Sciatic nerve (tissue), 2 donors: Measurements from ENCODE around the gene PTPRE. TPM values are rescaled to one million over a fixed set of nuclear protein-coding genes. Genes with fewer than 3 reads are reported as not detected.

Experiments used
- ATAC-seq: fragments of 200-7000 bp; cut with Tn5 transposase; one replicate; pipeline ENCODE4 v1.9.1; 2020; ENCODE audit warnings: mild to moderate bottlenecking, moderate library complexity
- DNase-seq: peaks from one replicate; pipeline ENCODE4 v3.0.0-alpha.2; 2020; ENCODE audit warnings: low spot score
- intact Hi-C: fragments of 100-400 bp; cut with DNase I; formaldehyde crosslinking; loops from one replicate; pipeline ENCODE4 v1.14.2; 2022
- total RNA-seq: library from RNA; stranded (reverse); fragmentation: NEBNext Ultra II Directional; extraction: Animal tissue kit (Norgen Biotek cat#: 25700); gene quantifications from one replicate; pipeline ENCODE4 v1.2.1, GENCODE V29; 2021
- donor health status: DM: no; HTN: no; CAD: no.
- donor health status: DM: no; HTN: no; CAD: no.

The PTPRE gene
- total RNA-seq, 1 donor from 2014 or later = 53.0 TPM

DNA sequence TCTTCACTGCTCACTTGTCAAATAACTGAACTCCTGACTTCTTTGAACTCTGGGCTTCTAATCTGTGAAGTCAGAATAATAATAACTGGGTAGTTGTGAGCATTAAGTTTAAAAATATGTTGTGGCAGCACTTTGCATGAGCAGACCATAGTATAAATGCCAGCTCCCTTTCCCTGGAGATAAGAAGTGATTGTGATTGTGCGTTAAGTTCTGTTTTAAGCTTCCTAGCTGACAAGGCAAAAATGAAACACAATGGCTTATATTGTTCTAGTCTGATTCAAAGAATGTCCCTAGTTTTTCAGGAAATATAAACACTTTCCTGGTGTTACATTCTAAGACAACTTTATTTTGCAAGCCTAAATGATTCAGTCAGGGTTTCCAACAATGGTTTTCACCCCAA, 61.8 kb downstream of the PTPRE start:
- ATAC-seq (no peak), DNase-seq (no peak)
- intact Hi-C loops = no loop called here

DNA sequence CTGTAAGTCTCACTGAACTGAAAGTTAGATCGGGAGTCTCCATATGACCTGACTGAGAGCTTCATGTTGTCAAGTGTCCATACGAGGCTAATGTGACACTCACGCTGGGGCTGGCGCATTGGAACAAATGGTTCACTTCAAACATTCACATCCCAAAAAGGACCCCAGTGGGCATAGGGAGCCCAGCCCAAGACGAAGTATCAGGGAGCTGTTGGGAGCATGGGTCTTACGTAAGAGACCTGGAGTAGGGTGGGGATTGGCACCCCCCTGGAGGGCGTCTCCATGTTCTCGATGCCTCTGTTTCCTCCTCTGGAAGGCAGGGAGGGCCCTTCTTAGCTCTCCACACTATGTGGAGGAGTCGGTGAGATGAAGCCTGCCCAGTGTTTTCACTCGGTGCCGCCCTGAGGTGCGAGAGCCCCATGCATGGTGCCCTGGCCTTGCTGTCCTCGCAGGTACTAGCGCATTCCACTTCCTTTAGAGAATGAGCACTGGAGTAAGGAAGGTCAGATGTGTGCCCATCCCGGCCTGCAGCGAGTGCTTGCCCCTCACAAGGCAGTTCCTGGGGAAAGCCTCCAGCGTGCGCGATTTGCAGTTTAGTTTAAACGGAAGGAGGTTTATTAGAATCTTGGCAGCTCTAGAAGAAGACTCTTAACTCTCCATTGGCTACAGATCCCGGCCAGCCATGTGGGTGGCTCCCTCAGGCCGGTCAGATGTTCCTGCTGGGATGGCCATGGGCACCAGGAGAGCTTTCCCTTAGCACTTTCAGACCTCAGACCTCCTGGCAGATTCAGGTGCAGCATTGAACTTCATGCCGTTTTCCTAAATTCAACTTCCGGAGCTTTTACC, 64.4 kb downstream of the PTPRE start:
- intact Hi-C loops = no loop called here
- ATAC-seq (no peak), DNase-seq (no peak)

DNA sequence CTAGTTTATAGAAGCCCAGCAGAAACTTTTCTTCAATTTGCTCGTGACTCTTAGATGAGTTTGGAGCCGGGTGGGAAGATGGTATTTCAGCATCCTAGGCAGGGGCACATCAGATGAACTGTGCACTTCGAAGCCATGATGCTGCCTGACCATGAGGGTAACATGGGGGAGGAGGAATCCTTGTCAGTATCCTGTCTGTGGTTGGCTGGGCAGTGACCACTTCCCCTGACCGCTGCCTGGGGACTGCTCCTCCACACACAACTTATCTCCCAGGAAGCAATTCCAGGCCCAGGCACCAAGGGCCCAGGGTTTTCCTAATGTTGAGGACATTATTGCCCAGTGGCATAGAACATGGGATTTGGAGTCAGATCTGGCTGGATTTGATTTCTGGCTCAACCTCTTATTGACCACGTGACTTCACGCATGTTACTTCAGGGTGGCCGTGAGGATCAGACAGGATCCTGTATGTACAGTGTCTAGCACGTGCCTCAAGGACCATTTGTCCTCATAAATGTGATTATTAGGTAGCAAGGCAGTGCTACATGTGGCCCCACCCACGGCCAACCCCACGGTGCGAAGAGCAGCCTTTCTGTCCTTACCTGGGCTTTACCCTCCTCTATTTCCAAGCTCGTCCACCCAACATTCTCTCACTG, 65.2 kb downstream of the PTPRE start:
- intact Hi-C loops = no loop called here
- ATAC-seq (no peak), DNase-seq (no peak)

DNA sequence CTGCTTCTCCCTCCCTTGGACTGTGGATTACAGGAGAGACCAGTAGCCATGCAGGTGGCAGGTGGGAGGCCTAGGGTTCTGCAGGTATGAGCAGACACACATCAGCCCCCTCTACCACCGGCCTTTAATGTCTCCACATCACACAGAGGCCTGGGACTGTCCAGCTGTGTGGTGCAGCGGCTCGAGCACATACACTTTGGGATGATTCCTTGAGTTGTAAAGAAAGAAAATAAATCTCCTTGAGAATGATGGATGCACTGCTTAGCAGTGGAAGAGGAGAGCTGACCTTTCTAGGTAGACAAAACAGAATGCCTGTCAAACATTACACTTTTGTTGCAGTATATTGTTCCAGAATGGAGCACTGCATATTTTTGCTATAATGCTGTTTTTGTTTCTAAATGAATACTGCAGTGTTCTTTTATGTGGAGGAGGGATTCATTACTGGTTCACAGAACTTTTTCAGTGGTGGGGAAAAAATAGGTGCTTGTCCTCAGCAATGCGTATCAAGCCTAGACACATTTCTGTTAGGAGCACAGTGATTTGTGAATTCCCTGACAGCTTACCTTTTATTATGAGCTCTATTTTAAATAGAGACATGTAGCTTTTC, 66.0 kb downstream of the PTPRE start:
- DNase-seq (no peak), ATAC-seq (no peak)
- intact Hi-C loops = no loop called here

DNA sequence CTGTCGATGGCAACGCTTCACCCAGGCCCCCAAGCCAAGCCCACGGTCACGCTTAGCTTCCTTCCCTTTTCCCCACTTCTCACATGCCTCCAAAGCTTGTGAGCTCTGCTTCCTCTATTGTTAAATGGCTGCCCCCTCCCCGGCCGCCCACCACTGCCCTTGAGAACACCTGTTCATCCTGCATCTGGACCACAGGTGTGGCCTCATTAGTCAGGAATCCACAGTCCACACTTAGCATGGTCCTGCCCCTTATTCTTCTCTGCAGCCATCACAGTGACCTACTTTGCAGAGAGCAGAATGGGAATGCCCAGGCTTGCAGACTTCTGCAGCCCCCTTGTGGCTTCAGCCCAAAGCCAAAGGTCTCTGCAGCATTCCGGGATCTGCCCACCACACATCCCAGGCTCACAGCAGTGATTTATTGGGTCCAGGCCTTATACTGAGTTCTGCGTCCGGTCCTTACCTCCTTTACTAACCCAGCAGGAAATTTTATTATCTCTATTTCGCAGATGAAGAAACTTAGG, 66.9 kb downstream of the PTPRE start:
- DNase-seq = no peak
- ATAC-seq = no peak
- intact Hi-C loops = no loop called here

DNA sequence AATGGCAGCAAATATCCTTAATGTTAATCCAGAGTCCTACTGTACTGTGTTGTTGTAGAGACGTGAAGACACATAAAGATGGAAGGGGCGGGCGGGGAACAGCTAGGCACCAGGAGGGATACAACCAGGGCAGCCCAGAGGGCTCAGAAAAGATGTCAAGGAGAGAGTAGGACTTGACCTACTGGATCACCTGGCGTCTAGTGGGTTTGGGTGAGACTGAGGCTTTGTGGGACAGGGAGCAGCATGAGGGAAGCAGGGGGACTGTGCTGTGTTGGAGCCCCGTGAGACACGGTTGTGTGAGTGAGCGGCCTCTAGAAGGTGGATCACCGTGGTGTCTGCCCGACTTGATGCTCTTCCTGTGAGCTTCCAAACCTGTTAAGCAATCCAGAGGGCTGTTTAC, 68.0 kb downstream of the PTPRE start:
- ATAC-seq = no peak
- DNase-seq = no peak
- intact Hi-C loops = no loop called here

DNA sequence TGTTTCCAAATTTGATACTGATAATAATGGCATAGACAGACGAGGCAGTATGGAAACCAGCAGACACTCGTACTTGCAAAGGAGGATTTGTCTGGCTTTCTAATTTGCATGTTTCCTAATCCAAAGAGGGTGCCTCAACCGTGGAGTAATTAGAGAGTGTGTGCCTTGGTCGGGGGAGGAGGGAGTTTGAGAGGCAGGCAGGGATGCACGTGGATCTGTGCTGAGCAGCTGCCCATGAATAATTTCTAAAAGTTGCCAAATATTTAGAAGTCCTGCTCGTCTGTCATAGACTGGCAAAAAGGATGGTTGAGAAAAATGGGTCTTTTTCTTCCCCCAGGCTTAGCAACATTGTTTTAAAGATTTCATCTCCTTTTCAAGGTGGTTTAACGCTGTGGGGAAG, 69.4 kb downstream of the PTPRE start:
- intact Hi-C loops = no loop called here
- DNase-seq = no peak
- no peak for ATAC-seq

DNA sequence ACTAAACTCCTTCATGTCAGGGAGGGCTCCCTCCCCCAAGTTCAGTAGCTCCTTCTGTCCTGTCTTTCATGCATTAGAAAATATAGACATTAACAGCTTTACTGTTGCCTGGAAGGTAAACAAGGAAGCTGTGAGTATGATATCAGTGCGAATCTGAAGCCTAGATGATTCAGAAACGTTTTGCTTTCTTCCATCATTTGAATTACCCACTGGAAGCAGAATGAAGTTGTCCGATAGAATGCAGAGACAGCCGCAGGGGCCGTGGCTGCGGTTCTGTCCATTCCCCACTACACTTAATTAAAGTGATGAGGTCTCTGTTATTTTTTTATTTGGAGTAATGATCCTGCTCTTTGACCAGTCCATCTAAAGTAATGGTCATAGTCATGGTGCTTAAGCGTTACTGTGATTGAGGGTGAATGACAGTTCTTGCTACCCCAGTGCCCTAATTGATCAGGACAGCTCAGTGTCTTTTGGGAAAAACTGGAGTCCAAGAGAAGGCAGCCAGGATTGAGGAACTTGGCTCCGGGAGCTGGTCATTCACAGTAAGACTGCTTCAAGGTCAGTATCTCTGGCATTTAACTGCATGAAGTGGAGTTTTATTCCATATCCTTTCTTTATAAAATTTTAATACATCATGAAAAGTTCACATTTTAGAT, 69.9 kb downstream of the PTPRE start:
- ATAC-seq (no peak), DNase-seq (no peak)
- intact Hi-C loops = no loop called here

DNA sequence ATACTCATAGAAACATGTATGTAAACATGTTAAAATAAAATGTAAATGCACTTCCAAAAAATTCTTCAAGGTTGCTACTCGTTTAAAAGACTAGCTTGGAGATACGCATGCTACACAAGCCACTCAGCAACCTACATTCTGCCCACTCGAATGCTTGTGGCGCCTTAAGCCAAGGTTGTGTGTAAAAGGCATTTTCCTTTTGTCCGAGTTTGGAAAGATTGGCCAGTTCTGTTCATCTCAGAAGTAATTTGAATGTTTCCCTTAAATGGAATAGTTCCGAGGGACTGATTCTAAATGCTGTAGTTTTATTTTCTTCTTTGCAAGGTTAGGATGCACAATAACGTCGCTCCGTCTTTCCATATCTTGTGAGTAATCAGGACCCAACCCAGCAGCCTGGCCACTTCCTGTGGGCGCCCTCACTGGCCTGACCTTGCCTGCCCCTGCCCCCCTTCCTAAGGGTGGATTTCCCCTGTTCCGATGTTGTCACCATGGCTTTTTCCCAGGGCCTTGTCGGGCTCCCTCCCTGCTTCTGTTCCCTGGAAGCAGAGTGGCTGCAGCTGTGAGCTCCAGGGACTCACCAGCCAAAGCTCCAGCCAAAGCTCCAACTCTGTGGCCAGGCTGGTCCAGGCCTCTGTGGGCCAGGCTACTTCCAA, 70.6 kb downstream of the PTPRE start:
- DNase-seq = peak; percentile 79
- peak; percentile 90 for ATAC-seq
- intact Hi-C loops = no loop called here

DNA sequence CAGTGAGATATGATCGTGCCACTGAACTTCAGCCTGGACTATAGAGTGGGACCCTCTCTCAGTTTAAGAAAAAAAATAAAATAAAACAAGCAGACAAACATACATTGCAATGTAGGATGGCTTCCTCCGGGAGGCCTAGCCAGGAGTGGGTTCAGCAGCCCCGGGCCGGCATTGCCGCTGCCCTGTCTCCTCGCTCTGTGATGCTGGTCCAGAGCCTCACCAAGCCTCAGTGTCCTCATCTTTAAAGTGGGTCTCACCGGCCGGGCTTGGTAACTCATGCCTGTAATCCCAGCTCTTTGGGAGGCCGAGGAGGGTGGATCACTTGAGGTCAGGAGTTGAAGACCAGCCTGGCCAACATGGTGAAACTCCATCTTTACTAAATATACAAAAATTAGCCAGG, 71.6 kb downstream of the PTPRE start:
- intact Hi-C loops = no loop called here
- DNase-seq (no peak), ATAC-seq (no peak)

DNA sequence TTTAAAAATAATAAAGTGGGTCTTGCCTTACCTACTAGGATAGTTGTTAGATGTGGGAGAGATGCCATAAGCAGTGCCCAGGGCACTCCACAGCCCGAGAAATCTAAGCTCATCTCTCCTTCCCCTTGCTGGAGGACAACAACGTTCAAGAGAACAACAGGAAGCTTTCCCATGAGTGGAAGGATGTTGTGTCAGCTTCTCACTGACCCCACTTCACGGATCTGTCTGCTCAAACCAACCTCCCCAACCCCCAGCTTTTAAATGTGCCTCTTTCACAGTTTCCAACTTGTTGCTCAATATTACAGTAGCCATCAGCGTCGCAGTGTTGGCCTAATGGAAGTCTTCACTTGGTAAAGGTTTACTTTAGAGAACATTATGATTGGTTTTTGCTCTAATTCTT, 72.1 kb downstream of the PTPRE start:
- intact Hi-C loops = no loop called here
- no peak for ATAC-seq
- DNase-seq = no peak

DNA sequence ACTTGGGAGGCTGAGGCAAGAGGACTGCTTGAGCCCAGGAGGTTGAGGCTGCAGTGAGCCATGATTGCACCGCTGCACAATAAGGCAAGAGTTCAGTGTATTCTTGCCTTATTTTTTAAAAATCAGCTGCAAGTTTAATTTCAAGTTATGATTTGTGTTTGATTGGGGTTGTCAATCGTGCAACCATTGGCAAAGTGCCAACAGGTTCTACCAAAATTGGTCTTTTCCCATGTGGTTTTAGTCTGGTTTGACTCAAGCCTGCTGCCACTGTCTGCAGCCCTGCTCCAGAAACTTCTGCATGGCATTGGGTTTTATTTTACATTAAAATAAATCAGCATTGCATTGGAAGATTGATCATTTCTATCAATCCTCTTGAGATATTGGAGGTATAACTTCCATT, 72.7 kb downstream of the PTPRE start:
- DNase-seq (no peak), ATAC-seq (no peak)
- intact Hi-C loops = no loop called here

DNA sequence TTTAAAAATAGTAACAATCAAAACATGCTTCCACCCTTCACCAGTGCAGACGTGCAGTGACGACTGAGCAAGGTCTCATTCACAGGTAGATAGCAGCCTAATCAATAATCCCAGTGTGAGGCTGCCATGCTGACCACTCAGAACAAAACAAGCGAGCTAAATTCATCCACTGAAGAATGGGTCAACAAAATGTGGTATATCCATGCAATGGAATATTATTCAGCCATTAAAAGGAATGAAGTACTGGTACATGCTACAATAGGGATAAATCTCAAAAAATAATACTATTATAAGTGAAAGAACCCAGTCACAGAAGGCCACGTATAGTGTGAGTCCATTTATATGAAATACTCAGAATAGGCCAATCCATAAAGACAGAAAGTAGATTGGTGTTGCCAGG, 74.0 kb downstream of the PTPRE start:
- DNase-seq = no peak
- intact Hi-C loops = no loop called here
- ATAC-seq = no peak

DNA sequence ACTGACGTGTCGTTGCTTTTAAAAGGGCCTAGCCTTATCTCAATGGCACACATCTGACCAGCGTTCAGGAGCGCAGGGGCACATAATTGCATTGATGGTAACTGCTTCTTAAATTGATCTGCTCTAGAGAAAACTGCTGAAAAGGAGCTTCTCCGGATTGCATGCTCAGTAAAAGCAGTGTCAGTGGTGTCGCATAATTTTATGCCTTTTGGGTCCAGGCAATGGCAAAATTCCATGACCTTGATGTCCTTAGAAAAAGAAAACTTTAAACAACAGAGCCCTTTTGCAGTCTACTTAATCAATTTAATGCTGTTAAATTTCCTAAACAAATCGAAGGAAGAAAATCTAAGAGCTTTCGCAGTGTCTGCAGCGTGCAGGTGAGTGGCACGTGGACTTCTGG, 75.7 kb downstream of the PTPRE start:
- no peak for DNase-seq
- no peak for ATAC-seq
- intact Hi-C loops = no loop called here

DNA sequence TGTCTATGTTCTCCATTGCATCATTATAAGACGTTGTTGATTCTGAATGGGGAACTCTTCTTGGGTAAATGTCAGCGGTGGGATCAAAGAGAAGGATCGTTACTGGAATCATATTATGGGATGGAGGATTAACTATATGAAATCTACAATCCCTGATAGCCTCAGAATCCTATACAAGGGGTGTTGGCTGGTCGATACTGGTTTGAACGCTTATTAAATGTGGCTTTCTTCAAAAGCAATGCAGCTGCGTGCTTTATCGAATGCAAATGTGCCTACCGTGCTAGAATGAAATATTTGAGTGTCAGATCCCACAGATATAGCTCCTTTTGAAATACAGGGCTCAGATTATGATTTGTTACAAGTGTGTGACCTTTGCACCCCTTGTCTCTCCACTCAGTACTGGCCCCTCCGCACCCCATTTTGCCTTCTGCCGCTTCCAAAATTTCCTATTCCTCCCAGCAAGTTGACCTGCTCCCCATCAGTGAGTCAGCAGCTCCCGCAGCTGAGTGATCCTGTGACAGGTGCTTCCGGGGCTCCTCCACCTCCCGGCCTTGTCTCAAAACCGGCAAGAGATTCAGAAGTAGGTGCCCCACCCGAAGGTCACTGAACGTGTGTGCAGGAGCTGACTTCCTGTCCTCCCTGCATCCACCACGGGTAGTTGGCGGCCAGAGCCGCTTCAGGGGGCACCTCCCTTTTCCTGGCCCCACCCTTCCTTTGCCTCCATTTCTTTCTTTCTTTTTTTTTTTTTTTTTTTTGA, 76.6 kb downstream of the PTPRE start:
- ATAC-seq = no peak
- intact Hi-C loops = no loop called here
- DNase-seq = no peak

DNA sequence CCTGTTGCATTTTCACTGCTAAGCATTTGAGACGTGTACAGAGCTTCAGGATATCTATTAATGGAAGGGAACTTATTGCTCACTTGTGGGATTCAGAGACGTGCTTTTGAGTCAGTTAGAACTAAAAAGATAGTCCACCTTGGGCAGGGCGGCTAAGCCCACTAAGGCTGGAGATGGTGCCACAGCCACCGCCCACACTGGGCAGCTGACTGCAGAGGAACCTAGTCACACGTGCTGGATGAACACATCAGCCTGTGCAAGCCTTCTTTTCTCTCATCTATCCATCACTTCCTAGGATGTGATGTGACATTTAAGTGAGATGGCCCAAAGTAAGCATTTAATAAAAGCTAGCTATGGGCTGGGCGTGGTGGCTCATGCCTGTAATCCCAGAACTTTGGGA, 78.0 kb downstream of the PTPRE start:
- DNase-seq (no peak), ATAC-seq (no peak)
- intact Hi-C loops = no loop called here

DNA sequence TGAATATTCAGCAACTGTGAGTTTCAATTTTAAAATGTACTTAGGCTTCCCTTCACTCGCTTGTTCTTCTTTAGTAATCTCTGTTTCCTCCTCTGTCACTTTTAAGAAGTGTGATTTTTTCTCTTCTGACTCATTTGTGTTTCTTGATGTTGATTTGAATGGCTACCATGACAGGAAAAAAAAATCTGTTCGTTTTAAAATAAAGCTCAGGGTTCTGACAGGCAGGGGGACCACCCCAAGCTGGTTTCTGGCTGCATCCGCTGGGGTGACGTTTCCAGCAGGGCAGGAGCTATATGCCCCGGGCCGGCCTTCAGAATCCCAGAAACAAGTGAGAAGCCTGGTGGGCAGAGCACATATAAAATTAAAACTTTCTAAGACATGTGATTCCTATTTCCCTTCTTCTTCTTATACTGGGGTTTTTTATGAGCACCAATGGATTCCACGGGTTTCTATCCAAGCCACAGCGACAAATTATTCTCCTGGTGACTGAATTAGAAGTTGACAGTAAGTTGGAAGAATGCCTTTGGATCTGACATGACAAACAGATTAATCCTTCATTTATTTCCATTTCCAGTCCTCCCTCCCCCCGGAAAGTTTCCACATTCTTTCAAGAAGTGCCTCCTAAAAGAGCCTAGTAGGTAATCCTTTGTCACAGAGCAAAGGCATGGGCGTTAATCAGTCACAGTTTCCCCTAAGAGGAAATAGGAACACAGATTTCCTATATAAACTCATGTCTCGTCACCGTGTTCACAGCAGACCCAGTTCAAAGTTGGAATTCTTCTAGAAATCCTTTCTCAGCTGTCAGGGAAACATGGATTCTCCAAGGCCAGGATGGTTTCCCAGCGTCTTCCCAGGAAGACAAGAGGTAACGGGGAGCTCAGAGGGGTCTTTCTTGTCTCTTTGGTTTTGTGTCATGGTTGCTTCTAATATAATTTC, 79.9 kb downstream of the PTPRE start:
- ATAC-seq = no peak

More for the DNA sequence above, 79.9 kb downstream of the PTPRE start:
- DNase-seq = no peak
- intact Hi-C loops = no loop called here
